CD4-positive, alpha-beta T cell treated with Interleukin-6 at 100 ng/mL for 8 hours (primary cell): ENCODE measurements around the gene CARD14.

Experiments
- DNase-seq: peaks from one replicate; pipeline ENCODE4 v3.0.0-alpha.2; 2020; ENCODE audit warnings: mixed read lengths, low spot score

CARD14 gene

GRCh38 chr17:80169784-80170500 lies at the start of gene CARD14:
Gene CARD14, plus strand, starts transcription at chr17:80170030. Its CDS starts 11,409 bp downstream, at chr17:80181439.
- no peak for DNase-seq

DNA sequence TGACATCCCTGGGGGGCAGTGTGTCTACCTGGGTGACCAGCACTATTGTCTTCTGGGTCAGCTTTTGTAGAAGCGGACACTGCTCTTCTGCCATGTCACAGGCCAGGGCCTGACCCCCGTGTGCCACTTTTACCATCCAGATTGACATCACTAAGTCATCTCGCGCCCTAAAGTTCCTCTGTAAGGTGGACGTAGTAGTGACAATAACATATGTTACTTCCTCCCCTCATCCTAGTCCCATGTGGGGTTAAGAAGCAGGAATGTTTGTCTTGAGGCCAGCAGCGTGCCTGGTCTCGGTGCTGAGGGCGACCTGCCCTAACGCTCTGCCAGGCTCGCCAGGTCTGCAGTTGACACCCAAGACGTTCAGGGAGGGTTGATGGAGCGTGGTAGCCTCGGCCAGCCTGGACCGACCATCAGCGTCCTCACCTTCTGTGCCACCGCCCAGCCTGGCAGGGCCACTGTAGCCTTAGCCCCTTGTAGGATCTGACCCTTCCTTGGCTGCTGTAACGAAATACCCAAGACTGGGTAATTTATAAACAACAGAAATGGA lies 47.7 kb upstream of the CARD14 start:
- DNase-seq, result no peak

DNA sequence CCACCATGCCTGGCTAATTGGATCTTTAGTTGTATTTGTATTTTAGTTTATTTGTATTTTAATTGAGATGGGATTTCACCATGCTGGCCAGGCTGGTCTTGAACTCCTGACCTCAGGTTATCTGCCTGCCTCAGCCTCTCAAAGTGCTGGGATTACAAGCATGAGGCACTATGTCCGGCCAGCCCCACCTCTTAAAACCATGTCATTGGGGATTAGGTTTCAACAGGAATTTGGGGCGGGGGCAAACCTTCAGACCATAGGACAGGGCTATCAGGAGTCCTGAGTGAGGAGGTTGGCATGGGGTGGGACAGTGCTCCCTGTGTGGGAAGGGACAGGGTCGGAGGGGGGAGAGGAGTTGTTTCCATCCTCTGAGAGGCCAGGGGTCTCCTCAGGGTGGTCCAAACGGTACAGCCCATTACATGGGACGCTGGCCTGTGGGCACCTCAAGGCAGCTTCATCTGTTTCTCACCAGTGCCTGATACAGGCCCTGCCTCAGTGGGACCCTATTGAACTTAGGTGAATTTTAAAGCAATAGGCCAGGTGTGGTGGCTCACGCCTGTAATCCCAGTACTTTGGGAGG lies 46.8 kb upstream of the CARD14 start:
- no peak for DNase-seq

GRCh38 chr17:80123791-80124190 lies 46.0 kb upstream of the CARD14 start:
- no peak for DNase-seq

- DNase-seq, result no peak
Measured at GRCh38 chr17:80124351-80124981, 45.4 kb upstream of the CARD14 start.

DNA sequence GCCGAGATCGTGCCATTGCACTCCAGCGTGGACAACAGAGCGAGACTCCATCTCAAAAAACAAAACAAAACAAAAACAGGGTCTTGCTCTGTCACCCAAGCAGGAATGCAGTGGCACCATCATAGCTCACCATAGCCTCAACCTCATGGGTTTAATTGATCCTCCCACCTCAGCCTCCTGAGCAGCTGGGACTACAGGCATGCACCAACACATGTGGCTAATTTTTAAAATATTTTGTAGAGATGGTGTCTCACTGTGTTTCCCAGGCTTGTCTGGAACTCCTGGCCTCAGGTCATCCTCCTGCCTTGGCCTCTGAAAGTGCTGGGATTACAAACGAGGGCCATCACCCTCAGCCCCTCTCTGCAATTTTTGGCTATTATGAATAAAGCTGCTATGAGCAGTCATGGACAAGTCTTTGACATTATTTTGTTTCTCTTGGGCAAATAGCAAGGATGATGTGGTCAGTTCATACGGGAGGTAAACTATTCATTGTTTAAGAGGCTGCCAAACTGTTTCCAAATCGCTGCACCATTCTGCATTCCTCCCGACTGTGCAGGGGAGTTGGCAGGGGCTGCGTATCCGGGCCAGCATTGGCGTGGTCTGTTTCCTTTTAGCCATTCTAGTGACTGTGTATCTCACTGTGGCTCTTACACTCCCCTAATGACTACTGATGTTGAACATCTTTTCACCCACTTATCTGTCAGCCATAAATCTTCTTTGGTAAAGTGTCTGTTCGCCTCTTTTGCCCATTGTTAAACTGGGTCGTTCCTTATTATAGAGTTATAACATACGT lies 44.0 kb upstream of the CARD14 start:
- DNase-seq, result no peak

DNA sequence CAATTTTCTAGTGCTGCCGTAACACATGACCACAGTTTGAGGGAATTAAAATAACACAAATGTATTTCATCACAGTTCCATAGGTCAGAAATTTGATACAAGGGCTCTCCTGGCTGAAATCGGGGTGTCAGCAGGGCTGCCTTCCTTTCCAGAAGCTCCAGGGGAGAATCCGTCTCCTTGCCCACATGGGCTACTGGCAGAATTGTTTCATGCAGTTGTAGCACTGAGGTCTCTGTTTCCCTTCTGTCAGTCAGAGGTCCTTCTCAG lies 43.4 kb upstream of the CARD14 start:
- DNase-seq, result no peak

- no peak for DNase-seq
Measured at GRCh38 chr17:80129006-80129565, 40.7 kb upstream of the CARD14 start.

DNA sequence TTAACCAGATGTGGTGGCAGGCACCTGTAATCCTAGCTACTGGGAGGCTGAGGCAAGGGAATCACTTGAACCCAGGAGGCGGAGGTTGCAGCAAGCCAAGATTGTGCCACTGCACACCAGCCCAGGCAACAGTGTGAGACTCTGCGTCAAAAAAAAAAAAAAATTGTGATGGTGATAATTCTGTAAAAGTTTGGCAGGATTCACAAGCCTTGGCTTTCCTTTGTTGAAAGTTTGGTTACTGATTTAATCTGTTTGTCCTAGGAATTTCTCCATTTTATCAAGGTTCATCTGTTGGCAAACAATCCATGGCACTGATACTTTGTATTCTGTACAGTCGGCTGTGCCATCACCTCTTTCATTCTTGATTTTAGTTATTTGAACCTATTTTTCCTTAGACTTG lies 38.8 kb upstream of the CARD14 start:
- DNase-seq, result no peak

GRCh38 chr17:80132906-80133625 lies 36.8 kb upstream of the CARD14 start:
- no peak for DNase-seq

GRCh38 chr17:80133626-80133970 lies 36.2 kb upstream of the CARD14 start:
- no peak for DNase-seq

DNA sequence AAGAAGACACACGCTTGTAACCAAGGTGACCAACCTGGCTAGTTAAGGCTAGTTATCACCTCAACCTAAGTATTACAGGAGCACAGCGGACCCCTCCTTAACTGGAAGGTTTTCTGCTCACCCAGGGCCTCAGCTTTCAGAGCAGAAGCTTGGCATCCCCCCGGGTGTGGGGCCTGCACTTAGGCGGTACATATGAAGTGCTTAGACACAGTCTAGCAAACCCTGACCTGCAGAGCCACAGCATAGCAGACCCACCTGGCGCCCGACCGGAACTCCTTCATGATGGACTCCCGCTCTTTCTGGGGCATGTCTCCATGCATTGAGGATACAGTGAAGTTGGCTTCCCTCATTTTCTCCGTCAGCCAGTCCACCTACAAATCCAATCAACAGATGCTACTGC lies 32.7 kb upstream of the CARD14 start:
- DNase-seq, result no peak

DNA sequence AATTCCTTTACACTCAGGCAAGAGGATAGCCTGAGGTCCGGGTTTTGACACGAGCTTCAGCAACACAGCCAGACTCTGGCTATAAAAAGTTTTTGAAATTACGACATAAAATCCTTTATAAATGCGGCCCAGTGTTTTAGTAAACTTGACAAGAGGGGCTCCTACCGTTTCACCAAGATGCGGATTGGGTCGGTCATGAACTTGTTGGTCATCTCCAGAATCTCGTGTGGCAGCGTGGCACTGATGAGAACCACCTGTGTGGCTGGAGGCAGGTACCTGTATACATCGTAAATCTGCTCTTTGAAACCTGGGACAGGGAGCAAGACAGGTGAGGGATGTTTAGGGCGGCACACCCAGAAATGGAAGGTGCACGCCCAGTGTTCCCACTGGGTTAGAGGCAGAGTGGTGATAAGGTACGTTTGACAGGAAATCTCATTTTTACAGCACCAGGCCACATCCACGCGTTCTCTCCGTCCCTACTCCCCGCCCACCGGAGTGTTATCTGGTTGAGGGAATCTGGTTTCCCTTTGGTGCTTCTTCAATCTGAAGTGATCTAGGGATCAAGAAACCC lies 30.9 kb upstream of the CARD14 start:
- DNase-seq, result no peak

DNA sequence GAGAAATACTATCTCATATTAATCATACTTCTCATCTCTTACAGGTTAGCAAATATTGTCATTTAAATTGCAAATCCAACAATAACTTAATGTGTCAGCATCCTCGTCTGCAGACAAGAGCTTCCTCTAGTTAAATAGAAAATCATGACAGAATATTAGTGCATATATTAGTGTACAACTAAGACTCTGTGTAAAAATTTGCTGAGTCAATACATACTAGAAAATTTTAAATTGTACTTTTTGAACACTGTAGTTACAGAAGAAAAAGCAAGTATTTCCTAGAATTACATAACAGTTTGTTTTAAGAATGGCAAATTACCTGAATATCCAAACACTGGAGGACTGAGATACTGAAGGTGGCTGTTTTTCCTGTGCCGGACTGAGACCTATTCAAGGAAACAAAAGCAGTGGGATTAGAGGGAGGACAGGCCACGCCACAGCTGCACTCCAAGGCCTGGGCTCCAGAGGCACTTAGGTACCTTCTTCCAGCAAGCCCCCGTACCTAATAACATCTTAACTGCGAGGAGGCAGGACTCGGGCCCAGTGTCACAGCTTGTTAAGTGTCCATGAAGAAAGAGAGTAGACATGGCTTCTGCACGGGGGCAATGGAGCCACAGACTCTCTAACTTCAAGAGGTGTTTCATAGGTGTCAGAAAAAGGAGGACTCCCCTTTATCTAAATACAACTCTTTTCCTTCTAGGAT lies 28.2 kb upstream of the CARD14 start:
- no peak for DNase-seq

GRCh38 chr17:80142929-80143328 lies 26.9 kb upstream of the CARD14 start:
- no peak for DNase-seq

DNA sequence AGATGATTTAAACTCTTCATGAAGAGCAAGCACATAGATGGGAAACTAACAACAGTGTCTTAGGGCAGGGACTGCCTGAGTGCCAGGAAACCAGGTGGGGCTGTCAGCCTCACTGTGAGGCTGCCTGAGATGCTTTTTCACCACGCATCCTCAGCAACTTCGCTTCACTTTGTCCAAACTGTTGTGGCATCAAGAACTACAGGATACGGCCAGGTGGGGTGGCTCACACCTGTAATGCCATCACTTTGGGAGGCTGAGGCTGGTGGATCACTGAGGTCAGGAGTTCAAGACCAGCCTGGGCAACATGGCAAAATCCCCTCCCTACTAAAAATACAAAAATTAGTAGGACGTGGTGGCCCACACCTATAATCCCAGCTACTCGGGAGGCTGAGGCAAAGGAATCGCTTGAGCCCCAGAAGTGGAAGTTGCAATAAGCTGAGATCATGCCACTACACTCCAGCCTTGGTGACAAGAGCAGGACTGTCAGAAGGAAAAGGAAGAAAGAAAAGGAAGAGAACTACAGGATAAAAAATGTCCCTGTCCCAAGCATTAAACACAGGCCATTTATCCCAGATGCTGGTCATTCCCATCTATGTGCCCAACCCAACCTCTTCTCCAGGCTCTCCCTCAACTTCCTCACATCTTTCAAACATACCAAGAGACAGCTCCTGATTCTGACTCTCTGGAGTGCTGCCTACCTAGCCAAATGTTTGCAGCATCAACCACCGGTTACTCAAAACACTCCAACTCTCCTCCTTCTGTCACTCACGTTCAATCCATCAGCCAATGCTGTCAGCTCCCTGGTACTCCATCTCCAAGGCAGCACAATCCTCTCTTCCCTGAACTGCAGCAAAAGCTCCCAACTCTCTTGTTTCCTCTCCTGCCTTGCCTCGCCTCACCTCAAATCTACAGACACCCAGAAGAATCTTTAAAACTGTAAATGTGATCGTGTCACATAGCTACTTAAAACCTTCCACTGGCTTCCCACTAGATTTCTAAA lies 24.5 kb upstream of the CARD14 start:
- DNase-seq, result no peak

GRCh38 chr17:80146121-80147034 lies 23.5 kb upstream of the CARD14 start:
- DNase-seq, result no peak

DNA sequence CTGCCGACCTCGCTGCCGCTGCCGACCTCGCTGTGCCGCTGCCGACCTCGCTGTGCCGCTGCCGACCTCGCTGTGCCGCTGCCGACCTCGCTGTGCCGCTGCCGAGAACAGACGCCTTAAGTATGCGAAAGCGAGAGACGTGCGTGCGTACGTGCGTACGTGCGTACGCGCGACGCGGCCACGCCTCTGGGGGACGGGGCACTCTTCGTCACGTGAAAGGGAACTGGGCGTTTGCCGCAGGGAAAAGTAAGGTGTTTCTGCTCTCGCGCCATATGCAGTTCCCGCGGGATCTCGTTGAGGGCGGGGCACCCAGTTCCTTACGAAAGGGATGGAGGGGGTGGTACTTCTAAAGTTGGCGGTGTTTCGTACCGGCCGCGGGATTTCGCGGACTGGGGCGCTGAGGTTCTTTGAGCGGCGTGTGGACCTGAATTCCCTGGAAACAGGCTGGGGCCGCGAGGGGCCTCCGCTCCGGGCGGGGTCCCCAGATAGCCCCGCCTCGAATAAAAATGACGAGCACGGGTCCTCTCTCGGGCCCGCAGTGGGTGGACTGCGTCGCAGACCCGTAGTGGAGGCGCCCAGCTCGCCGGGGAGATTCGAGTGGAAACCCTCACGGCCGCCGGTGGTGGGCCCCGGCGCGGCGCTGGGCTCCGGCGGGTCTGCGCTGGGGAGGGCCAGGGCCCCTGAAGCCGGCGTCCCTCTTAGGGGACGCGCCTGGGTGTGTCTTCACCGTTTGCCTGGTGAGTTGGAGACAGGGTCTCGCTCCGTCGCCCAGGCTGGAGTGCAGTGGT lies 22.6 kb upstream of the CARD14 start, which contains the start of gene EIF4A3:
EIF4A3 (minus strand) TSS at position 94 of the 788 bp plus-strand sequence. CDS start 167 bp downstream, outside the sequence.
- DNase-seq, result peak; percentile 98
